Mononuclear cell (primary cell): ENCODE results near the gene PARP4. TPM values are rescaled to one million over a fixed set of nuclear protein-coding genes. Genes with fewer than 3 reads are reported as not detected.
"Not testable (repeated sequence)": the region's sequence is repeated elsewhere in the genome, so short reads cannot be mapped to it uniquely, and the experiment has no call there.

Experiments
- H3K27me3 ChIP-seq: 2 replicates; pipeline ENCODE4 v1.6.0; 2011; ENCODE audit warnings: low read length, control low read depth; ENCODE audit not compliant: insufficient read depth
- H3K4me1 ChIP-seq: 2 replicates; pipeline ENCODE4 v1.5.1; 2011; ENCODE audit warnings: mild to moderate bottlenecking, low read length, control low read depth; ENCODE audit not compliant: insufficient read depth
- H3K4me3 ChIP-seq: 2 replicates; pipeline ENCODE4 v1.5.1; 2011; ENCODE audit warnings: mild to moderate bottlenecking, low read length, moderate library complexity
- H3K9me3 ChIP-seq: 2 replicates; pipeline ENCODE4 v1.5.1; 2011; ENCODE audit warnings: low read depth, mild to moderate bottlenecking, control low read depth, low read length
- total RNA-seq: library from RNA; depleted of rRNA; stranded (reverse); fragments of >200 nt; gene quantifications from one replicate; pipeline ENCODE4 v1.2.3, GENCODE V29; 2012

PARP4 gene
- total RNA-seq, result 41.1 TPM

DNA sequence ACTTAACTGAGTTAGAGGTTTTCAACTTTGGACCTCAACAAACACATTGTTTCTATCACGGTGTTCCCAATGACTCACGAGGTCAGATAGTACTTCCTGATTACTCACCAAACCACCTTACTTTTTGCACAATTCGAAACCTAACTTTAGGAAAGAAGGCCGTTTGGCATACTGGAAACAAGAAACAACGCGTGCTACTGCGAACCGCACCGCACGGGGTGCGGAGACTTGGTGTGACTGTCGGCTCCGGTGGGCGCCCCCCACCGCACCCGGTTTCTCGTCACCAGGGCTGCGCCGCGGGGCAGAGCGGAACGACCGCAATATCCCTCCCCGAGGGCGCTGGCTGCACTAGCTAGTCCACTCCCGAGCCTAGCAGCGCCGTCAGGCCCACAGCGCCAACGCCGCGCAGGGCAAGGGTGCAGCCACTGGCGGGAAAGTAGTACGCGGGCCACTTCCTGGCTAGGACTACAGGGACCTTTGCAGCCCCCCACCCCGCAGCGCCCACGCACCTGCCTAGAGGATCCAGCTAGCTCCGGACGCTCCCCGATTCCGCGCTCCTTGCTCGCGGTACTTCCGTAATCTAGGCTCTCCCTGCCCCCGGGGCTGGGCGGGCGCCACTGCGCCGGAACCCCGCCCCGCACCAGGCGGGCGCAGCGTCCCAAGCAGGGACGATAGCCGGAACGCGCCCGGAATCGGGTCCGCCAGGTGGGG lies at the start of gene PARP4:
Gene PARP4 (minus strand): TSS at position 582 of the 711 bp plus-strand sequence. CDS start 9,002 bp downstream, outside the sequence.
- no peaks in the 10 kb centered on the region for H3K27me3 ChIP-seq
- peak within 1 kb of the TSS; percentile 98 for H3K4me3 ChIP-seq
- no peaks in the 10 kb centered on the region for H3K9me3 ChIP-seq
- H3K4me1 ChIP-seq, result peaks cover 26% of the 10 kb centered on the region

DNA sequence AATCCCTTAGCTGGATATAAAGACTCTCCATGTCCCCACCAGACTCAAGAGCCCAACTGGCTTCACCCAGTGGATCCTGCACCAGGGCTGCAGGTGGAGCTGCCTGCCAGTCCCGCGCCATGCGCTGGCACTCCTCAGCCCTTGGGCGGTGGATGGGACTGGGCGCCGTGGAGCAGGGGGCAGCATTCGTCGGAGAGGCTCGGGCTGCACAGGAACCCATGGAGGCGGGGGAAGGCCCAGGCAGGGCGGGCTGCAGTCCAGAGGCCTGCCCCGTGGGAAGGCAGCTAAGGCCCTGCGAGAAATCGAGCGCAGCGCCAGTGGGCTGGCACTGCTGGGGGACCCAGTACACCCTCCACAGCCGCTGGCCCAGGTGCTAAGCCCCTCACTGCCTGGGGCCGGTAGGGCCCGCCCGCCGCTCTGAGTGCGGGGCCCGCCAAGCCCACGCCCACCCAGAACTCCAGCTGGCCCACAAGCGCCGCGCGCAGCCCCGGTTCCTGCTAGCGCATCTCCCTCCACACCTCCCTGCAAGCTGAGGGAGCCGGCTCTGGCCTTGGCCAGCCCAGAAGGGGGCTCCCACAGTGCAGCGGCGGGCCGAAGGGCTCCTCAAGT lies 48.1 kb upstream of the PARP4 start:
- peaks cover 15% of the 10 kb centered on the region for H3K27me3 ChIP-seq
- not testable (repeated sequence) for H3K4me1 ChIP-seq, H3K4me3 ChIP-seq, H3K9me3 ChIP-seq

DNA sequence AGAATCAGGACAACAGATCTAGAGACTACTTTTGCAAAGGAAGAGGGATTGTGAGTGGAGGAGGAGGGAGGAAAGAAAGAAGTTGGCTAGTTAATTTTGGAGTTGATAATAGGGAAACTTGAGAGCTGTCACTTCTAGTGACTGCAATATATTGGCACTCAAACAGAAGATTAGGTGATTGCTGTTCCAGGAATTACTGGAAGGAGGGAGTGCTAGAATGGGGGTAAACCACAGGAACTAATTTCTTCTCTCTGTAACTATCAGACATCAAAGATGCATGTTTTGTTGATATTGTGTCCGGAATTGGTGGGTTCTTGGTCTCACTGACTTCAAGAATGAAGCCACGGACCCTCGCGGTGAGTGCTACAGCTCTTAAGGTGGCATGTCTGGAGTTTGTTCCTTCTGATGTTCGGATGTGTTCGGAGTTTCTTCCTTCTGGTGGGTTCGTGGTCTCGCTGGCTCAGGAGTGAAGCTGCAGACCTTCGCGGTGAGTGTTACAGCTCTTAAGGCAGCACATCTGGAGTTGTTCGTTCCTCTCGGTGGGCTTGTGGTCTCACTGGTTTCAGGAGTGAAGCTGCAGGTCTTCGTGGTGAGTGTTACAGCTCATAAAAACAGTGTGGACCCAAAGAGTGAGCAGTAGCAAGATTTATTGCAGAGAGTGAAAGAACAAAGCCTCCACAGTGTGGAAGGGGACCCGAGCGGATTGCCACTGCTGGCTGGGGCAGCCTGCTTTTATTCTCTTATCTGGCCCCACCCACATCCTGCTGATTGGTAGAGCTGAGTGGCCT lies 47.0 kb upstream of the PARP4 start:
- H3K4me3 ChIP-seq, H3K4me1 ChIP-seq, H3K9me3 ChIP-seq: not testable (repeated sequence)
- H3K27me3 ChIP-seq, result peaks cover 15% of the 10 kb centered on the region

DNA sequence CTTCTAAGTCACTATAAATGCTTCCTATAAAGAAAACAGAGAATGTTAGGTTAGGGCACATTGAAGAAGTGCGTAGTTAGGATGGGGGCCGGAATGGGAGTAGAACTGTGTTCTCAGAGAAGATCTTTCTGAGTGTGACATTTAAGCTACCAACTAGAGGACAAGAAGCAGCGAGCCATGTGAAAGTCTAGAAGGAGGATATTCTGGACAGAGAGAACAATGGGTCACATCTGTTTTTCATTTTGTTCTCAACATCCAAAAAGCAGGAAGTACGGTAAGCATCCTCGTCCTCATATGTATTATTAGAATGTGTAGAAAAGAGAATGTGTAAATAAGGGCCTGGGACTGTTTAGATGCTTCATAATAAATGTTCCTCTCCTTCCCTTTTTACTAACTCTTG lies 44.5 kb upstream of the PARP4 start:
- Histone ChIP-seq H3K4me3 (no peak overlapping the region), H3K4me1 (no peaks in the 10 kb centered on the region), H3K27me3 (peaks cover 15% of the 10 kb centered on the region), H3K9me3 (no peaks in the 10 kb centered on the region)

DNA sequence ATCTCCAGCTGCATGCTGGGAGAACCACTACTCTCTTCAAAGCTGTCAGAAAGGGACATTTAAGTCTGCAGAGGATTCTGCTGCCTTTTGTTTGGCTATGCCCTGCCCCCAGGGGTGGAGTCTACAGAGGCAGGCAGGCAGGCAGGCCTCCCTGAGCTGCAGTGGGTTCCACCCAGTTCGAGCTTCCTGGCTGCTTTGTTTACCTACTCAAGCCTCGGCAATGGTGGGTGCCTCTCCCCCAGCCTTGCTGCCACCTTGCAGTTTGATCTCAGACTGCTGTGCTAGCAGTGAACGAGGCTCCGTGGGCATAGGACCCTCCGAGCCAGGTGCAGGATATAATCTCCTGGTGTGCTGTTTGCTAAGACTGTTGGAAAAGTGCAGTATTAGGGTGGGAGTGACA lies 41.3 kb upstream of the PARP4 start:
- H3K27me3 ChIP-seq, result peaks cover 13% of the 10 kb centered on the region
- not testable (repeated sequence) for H3K4me3 ChIP-seq, H3K4me1 ChIP-seq, H3K9me3 ChIP-seq

DNA sequence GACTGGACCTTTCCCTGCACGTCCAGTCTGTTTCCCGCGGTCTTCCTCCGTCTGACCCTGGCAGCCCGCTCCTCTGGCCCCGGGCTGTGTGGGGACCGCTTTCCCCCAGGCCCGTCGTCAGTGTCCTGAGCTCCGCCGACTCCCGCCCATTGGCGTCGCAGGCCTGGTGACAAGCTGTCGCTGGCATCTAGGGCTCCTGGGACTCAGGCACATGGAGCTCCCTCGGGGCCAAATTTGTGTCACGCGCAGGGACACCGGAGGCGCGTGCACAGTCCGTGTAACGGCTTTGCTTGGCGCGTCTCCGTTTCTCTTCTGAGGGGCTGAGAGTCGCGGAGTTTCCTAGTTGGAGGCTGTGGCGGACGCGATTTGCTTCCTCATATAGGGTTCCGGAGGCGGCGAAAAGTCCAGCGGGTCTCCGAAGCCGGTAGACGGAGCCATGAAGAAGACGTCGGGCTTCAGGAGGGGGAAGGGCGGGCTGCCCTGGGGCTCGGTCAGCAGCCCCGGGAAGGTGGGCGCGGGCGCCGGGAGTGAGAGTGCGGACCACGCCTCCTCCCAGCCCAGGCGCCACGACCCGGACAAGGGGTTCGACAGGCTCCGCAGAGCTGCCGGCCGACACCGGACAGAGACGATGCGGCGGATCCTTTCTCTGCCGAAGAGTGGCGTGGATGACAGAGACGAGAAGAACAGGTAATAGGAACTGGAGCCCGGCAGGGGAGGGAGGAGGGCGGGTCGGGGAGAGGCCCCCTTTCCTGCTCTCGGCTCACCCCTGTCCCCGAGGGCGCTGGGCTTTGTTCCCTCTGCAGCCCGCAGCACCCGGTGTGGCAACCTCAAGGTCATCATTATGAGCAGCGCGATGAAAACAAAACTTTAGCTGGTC lies 29.1 kb upstream of the PARP4 start:
- H3K4me1 ChIP-seq, H3K9me3 ChIP-seq: not testable (repeated sequence)
- Histone ChIP-seq H3K27me3 (peaks cover 29% of the 10 kb centered on the region), H3K4me3 (peak overlapping the region; percentile 27)

DNA sequence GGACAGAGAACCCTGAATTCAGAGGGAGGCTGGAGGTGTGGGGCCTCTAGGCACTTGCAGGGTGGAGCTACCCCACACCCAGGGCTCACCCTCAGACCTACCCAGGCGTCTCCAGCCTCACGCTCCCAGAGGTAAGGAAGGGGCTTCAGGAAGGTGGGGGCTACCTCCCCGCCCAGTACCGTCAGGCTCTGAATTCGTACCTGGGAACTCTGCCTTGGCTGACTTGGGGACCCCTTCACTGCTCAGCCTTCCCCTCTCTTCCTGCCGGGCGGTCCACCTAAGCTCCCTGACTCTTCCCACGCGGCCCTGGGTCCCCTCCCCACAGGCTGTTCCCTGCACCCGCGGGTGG lies 28.5 kb upstream of the PARP4 start:
- H3K4me1 ChIP-seq, result peaks cover 6% of the 10 kb centered on the region
- no peaks in the 10 kb centered on the region for H3K9me3 ChIP-seq
- peaks cover 28% of the 10 kb centered on the region for H3K27me3 ChIP-seq
- peak overlapping the region; percentile 27 for H3K4me3 ChIP-seq

DNA sequence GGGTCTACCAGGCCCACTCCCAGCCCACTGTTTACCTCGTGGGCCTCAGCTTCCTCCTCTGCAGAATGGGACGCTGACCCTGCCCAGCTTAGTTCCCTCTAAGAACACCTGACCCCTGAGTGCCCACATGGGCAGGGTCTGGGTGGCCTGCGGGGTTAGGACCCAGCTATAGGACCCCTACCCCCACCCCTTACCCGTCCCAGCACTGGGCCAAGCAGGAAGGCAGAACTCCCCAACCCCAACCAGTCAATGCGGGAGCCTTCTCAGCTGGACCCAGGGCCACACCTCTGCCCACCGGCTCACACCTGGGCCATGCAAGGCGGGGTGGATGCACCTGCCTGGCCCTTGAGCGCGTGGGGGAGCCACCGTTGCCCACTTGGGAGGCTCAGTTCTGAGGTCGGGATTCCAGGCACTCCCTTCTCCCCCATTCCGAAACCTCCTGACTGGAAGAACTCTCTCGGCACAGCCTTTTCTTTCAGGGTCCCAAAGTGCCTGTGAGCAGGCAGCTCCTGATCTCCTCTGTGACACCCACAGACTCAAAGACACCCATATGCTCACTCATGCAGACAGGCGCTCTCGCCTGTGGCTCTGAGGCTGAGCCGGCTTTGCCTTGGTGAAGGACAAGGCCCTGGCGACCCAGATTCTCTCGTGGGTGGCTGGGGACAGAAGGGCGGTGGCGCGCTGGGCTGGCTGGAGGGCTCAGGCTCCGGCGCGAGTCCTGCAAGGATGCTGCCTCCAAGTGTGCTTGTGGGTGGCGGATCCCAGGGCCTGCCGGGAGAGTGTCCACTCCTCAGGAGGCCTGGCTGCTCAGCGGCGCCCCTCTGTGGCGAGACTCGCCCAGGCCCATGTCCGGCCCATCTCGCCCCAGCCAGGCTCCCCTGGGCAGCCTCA lies 27.9 kb upstream of the PARP4 start:
- Histone ChIP-seq H3K4me1 (peaks cover 6% of the 10 kb centered on the region), H3K9me3 (no peaks in the 10 kb centered on the region), H3K4me3 (no peak overlapping the region), H3K27me3 (peaks cover 31% of the 10 kb centered on the region)

DNA sequence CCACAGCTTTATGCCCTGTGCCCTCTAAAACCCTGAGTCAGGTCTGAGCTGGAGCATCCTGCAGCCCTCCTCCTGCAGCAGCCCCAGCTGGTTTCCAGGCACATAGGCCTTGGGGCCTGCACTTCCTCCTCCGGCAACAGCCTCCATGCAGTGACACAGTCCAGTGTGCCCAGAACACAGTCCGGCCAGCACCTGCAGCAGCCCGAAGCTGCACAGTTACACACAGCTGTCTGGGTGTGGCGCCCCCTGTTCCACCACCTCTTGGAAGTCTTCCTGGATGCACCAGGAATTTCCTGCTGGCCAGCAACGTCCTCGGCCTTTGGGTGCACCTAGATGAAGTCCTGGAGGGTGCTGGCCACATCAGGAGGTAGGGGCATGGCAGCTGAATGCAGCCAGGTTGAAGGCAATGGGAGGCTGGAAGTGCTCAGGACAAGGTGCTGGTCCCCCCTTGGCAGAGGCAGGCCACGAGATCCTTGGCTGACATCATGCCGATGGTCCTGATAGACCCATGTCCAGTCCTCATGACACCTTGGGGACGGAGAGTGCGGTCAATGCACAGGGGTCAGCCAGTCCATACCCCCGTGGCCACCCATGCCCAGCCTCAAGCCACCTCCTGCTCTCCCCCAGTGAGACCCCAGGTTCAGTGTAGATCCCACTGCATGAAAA lies 27.1 kb upstream of the PARP4 start:
- Histone ChIP-seq H3K27me3 (peaks cover 31% of the 10 kb centered on the region), H3K4me3 (no peak overlapping the region), H3K4me1 (peaks cover 6% of the 10 kb centered on the region), H3K9me3 (no peaks in the 10 kb centered on the region)

DNA sequence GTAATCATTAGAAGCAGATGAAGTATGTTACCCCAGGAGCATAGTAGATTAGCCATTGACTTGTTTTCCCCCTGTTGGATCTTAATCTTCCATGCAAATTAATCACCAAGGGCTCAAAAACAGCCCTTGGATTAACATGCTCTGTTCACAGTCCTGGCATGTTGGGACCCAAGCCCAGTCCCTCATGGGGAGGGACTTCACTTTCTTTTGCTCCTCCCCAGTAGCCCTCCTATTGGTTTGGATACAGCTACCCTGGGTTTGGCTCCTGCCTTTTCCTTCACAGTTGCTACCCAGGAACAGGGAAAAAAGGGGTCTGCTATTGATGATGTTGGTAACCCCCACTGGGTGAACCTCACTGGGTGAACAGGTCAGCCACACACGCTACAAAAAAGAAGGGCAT lies 16.9 kb upstream of the PARP4 start:
- peaks cover 29% of the 10 kb centered on the region for H3K27me3 ChIP-seq

DNA sequence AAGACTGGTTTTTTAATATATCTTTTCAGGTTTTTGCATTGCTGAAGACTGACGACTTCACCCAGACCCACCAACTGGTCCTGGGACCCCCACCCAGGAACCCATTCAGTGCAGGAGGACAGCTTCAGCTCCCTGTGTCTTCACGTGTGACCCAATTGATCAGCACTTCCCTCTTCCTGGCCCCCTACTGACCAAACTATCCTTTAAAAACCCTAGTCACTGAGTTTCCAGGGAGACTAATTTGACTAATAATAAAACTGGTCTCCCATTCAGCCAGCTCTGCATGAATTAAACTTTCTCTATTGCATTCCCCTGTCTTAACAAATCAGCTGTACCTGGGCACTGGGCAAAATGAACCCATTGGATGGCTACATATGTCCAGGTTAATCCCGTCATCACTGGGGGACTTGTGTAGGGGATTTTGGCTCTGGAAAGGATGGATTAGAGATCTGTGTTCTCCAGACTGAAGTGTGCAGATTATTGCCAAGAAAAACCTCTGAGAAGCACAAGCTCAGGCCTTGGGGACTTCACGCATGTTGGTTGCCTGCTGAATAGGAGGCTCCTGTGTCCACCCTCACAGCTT lies 16.3 kb upstream of the PARP4 start:
- Histone ChIP-seq H3K9me3 (no peaks in the 10 kb centered on the region), H3K27me3 (peaks cover 29% of the 10 kb centered on the region), H3K4me3 (no peak overlapping the region), H3K4me1 (no peaks in the 10 kb centered on the region)

More for the DNA sequence above, 16.9 kb upstream of the PARP4 start:
- Histone ChIP-seq H3K9me3 (no peaks in the 10 kb centered on the region), H3K4me1 (no peaks in the 10 kb centered on the region), H3K4me3 (no peak overlapping the region)

DNA sequence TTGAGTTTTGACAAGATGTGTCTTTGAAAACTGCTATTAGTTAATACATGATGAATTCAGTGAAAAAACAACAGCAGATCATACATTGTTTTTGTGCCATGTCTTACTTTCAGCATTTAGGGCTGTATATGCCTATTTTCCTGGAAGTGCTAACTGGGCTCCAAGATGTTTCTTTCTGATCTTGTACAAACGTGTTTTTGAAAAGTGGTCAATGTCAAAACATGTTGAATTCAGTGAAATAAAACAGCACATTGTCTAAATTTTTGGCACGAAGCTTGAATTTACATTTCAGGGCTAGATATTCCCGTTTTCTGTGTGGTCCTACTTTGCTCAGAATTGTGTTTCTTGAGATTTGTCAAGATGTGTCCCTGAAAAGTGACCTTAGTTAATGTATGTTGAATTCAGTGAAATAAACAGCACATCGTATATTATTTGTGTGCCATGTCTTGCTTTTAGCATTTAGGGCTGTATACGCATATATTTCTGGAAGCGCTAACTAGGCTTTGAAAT lies 14.7 kb upstream of the PARP4 start:
- H3K4me3 ChIP-seq, result no peak overlapping the region
- peaks cover 17% of the 10 kb centered on the region for H3K27me3 ChIP-seq
- no peaks in the 10 kb centered on the region for H3K4me1 ChIP-seq
- no peaks in the 10 kb centered on the region for H3K9me3 ChIP-seq

DNA sequence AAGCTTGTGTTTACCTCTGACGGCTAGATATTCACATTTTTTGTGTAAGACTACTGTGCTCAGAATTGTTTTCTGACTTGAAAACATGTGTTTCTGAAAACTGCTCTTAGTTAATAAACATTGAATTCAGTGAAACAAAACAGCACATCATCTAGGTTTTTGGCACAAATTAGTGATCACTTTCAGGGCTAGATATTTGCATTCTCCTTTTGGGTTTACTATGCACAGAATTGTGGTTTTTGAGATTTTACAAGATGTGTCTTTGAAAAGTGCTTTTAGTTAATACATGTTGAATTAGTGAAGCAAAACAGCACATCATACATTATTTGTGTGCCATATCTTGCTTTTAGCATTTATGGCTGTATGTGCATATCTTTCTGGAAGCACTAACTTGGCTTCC lies 8.2 kb upstream of the PARP4 start:
- Histone ChIP-seq H3K4me3 (no peak overlapping the region), H3K9me3 (no peaks in the 10 kb centered on the region), H3K27me3 (no peaks in the 10 kb centered on the region), H3K4me1 (no peaks in the 10 kb centered on the region)
